NT2/D1 (cell line): Measurements from ENCODE around the gene MED9.

ENCODE experiments used
- DNase-seq: peaks from one replicate; pipeline ENCODE4 v3.0.0-alpha.2; 2011; ENCODE audit warnings: low read depth, low spot score
- H3K27me3 ChIP-seq: 2 replicates; pipeline ENCODE4 v1.6.0; 2011; ENCODE audit warnings: mild to moderate bottlenecking; ENCODE audit not compliant: insufficient read length, insufficient read depth
- H3K36me3 ChIP-seq: 2 replicates; pipeline ENCODE4 v1.6.1; 2011; ENCODE audit warnings: mild to moderate bottlenecking, low read length, mixed read lengths; ENCODE audit not compliant: insufficient read depth, insufficient read length
- H3K4me1 ChIP-seq: 2 replicates; pipeline ENCODE4 v1.5.1; 2011; ENCODE audit not compliant: insufficient read depth, insufficient read length
- H3K4me3 ChIP-seq: 2 replicates; pipeline ENCODE4 v1.5.1; 2011; ENCODE audit warnings: low read depth; ENCODE audit not compliant: insufficient read length
- H3K9ac ChIP-seq: 2 replicates; pipeline ENCODE4 v1.6.0; 2011; ENCODE audit warnings: low read depth; ENCODE audit not compliant: insufficient read length
- H3K9me3 ChIP-seq: 2 replicates; pipeline ENCODE4 v1.5.1; 2011; ENCODE audit warnings: mild to moderate bottlenecking, low read length; ENCODE audit not compliant: insufficient read depth
- SUZ12 ChIP-seq: IDR thresholded peaks from 2 replicates; pipeline ENCODE4 v1.6.1; 2011; ENCODE audit not compliant: insufficient read length, insufficient read depth; ENCODE audit errors: extremely low read depth
- YY1 ChIP-seq: IDR thresholded peaks from 2 replicates; pipeline ENCODE4 v1.6.1; 2011; ENCODE audit not compliant: insufficient read length, insufficient read depth
- ZNF274 ChIP-seq: IDR thresholded peaks from 2 replicates; pipeline ENCODE4 v1.6.1; 2011; ENCODE audit warnings: mild to moderate bottlenecking, low read depth, low read length

MED9 gene

GRCh38 chr17:17527956-17528500 is 51.2 kb downstream of the MED9 start:
- Histone ChIP-seq H3K27me3 (no peaks in the 10 kb centered on the region), H3K9me3 (no peaks in the 10 kb centered on the region), H3K4me1 (peaks cover 17% of the 10 kb centered on the region), H3K4me3 (no peak overlapping the region), H3K9ac (no peak overlapping the region), H3K36me3 (no peaks in the 10 kb centered on the region)
- TF ChIP-seq SUZ12 (no peak), YY1 (no peak), ZNF274 (no peak)
- DNase-seq = no peak

- no peak for DNase-seq
- Histone ChIP-seq H3K4me1 (peaks cover 13% of the 10 kb centered on the region), H3K4me3 (no peak overlapping the region), H3K27me3 (no peaks in the 10 kb centered on the region), H3K36me3 (no peaks in the 10 kb centered on the region), H3K9ac (no peak overlapping the region), H3K9me3 (no peaks in the 10 kb centered on the region)
- TF ChIP-seq ZNF274 (no peak), SUZ12 (no peak), YY1 (no peak)
These were observed 52.2 kb downstream of the MED9 start for GRCh38 chr17:17528696-17529652.

- no peaks in the 10 kb centered on the region for H3K9me3 ChIP-seq
- no peaks in the 10 kb centered on the region for H3K27me3 ChIP-seq
- H3K4me1 ChIP-seq = peaks cover 7% of the 10 kb centered on the region
- H3K9ac ChIP-seq = no peak overlapping the region
- no peak for DNase-seq
- H3K36me3 ChIP-seq = no peaks in the 10 kb centered on the region
- TF ChIP-seq SUZ12 = no peak
- TF ChIP-seq ZNF274 = no peak
- TF ChIP-seq YY1 = no peak
- no peak overlapping the region for H3K4me3 ChIP-seq
These were observed 54.4 kb downstream of the MED9 start for GRCh38 chr17:17531156-17531555.

GRCh38 chr17:17532991-17533390 is 56.2 kb downstream of the MED9 start:
- Histone ChIP-seq H3K36me3 (no peaks in the 10 kb centered on the region), H3K4me1 (peaks cover 4% of the 10 kb centered on the region), H3K4me3 (no peak overlapping the region), H3K9me3 (no peaks in the 10 kb centered on the region), H3K27me3 (no peaks in the 10 kb centered on the region), H3K9ac (no peak overlapping the region)
- no peak for DNase-seq
- TF ChIP-seq YY1 (no peak), ZNF274 (no peak), SUZ12 (no peak)

- no peaks in the 10 kb centered on the region for H3K27me3 ChIP-seq
- no peak for DNase-seq
- TF ChIP-seq YY1 = no peak
- TF ChIP-seq SUZ12 = no peak
- TF ChIP-seq ZNF274 = no peak
- no peaks in the 10 kb centered on the region for H3K9me3 ChIP-seq
- H3K4me1 ChIP-seq = no peaks in the 10 kb centered on the region
- no peak overlapping the region for H3K4me3 ChIP-seq
- H3K9ac ChIP-seq = no peak overlapping the region
- H3K36me3 ChIP-seq = no peaks in the 10 kb centered on the region
These were observed 57.2 kb downstream of the MED9 start for GRCh38 chr17:17533901-17534441.

GRCh38 chr17:17535957-17536356 is 59.2 kb downstream of the MED9 start:
- no peak overlapping the region for H3K4me3 ChIP-seq
- H3K9me3 ChIP-seq = no peaks in the 10 kb centered on the region
- TF ChIP-seq ZNF274 (no peak), SUZ12 (no peak), YY1 (no peak)
- no peak for DNase-seq
- H3K9ac ChIP-seq = no peak overlapping the region
- no peaks in the 10 kb centered on the region for H3K36me3 ChIP-seq
- H3K4me1 ChIP-seq = peaks cover 3% of the 10 kb centered on the region
- H3K27me3 ChIP-seq = no peaks in the 10 kb centered on the region

GRCh38 chr17:17536702-17537101 is 59.9 kb downstream of the MED9 start:
- H3K27me3 ChIP-seq = no peaks in the 10 kb centered on the region
- H3K9ac ChIP-seq = no peak overlapping the region
- no peak for DNase-seq
- TF ChIP-seq YY1 = no peak
- TF ChIP-seq ZNF274 = no peak
- TF ChIP-seq SUZ12 = no peak
- no peak overlapping the region for H3K4me3 ChIP-seq
- no peaks in the 10 kb centered on the region for H3K36me3 ChIP-seq
- H3K9me3 ChIP-seq = no peaks in the 10 kb centered on the region
- H3K4me1 ChIP-seq = peaks cover 3% of the 10 kb centered on the region
